ENCODE measurements around the gene SIRPA.

The SIRPA gene

DNA sequence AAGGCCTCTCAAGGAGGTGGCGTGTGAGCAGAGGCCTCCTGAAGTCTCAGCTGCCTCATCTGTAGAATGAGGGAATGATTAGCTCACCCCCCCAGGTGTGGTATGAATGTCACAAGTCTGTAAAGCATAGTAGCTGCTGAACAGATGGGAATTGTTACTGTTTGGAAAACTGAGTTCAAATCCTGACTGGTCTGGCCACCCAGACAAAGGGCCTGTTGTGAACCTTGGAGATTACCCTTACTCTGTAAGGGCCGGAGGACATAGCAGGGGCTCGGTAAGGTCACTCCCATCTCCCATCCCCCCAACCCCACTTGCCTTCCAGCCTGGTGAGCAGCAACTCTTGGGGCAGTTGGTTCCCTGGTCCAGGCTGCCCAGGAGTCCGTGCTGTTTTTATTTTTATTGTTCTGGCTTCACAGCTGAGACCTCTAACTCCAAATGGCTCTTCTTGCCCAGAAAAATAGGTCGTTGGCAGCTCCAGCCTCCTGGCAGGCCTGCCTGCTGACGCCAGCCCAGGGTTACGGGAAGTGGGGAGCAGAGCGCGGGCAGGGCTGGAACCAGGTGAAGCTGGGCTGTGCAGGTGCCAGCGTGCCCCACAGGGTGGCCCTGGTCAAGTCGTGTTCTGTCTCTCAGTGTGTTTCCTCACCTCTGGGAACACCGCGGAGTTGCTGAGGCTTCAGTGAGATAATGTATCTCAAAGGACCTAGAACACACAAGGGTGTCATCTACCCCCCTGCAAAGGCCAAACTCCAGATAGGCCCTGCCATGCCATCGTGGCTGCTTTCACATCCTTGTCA, 4.5 kb upstream of the SIRPA start:
- no peak for DNase-seq

DNA sequence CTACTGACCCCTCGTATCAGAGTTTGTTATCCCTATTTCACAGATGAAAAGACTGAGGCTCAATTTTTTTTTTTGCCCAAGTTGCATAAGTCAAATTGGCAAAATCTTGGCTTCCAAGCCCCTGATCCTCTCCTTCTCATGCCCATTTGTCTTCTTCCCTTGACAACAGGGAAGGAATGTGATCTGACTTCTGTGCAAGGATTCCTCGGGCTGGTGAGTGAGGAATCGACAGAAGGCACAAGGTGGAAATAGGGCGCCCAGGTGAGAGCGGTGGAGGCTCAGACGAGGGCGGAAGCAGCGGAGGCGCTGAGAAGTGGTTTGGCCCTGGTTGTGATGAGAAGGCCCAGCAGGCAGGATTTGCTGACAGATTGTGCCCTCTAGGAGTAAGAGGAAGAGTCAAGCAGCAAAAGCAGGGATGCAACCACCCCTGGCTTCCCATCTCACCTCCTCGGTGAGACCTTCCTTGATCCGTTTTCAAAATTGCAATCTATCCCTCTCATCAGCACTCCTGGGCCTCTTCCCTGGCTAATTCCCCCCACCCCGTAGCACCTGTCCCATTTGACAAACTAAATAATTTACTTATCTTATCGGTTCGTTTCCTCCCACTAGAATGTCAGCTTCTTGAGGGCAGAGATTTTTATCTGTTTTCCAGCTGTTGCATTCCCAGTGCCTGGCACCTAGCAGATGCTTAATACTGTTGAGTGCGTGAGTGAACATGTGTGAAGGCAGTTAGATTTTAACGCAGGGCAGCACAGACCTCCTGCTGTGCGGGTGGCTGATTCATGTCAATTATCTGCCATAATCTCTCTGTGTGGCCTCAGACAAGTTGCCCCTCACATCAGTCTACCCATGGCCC, 3.7 kb upstream of the SIRPA start:
- DNase-seq = no peak

DNA sequence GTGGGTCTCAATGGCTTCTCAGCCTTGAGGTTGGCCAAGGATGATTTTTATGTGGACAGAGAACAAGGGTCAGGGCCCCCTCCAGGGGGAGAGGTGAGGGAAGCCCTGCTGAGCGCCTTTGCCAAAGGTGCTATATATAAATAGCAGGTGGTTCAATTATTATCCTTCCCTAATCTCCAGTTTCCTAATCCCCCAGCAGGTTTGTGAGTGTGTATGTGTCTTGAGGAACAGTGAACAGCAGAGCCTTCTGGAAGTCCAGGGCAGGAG, 3.2 kb upstream of the SIRPA start:
- no peak for DNase-seq

GRCh38 chr20:1893721-1894470, 1.3 kb upstream of the SIRPA start:
- no peak for DNase-seq

GRCh38 chr20:1894471-1894950, 696 bp upstream of the SIRPA start:
- DNase-seq = no peak

- no peak for DNase-seq
Measured at GRCh38 chr20:1895674-1896483, 672 bp downstream of the SIRPA start.

GRCh38 chr20:1896484-1897258, 1.5 kb downstream of the SIRPA start:
- DNase-seq = no peak

- DNase-seq = no peak
Measured at GRCh38 chr20:1897541-1897940, 2.3 kb downstream of the SIRPA start.

GRCh38 chr20:1897965-1898464, 2.8 kb downstream of the SIRPA start:
- no peak for DNase-seq

GRCh38 chr20:1898482-1899240, 3.5 kb downstream of the SIRPA start:
- no peak for DNase-seq

GRCh38 chr20:1899241-1899525, 4.0 kb downstream of the SIRPA start:
- DNase-seq = no peak

- DNase-seq = no peak
Measured at GRCh38 chr20:1900321-1900801, 5.2 kb downstream of the SIRPA start.

- DNase-seq = no peak
Measured at GRCh38 chr20:1901704-1902103, 6.5 kb downstream of the SIRPA start.

- no peak for DNase-seq
Measured at GRCh38 chr20:1902188-1902587, 7.0 kb downstream of the SIRPA start.

DNA sequence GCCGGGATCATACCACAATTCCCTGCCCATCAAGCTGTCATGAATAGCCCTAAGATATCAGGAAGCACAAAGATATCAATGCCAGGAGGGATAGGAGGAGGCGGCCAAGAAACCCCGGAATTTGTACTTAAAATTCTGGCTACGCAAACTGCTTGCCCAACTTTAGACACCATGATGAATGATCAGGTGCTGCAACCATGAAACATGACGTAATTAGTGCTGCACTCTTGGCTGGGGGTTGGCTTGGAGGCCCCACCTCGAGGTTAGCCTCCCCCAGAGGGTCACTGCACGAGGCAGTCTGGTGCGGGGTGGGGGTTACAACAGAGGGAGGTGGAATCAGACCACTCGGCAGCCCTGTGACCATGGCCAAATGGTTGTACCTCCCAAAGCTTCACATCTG, 8.9 kb downstream of the SIRPA start:
- no peak for DNase-seq

DNA sequence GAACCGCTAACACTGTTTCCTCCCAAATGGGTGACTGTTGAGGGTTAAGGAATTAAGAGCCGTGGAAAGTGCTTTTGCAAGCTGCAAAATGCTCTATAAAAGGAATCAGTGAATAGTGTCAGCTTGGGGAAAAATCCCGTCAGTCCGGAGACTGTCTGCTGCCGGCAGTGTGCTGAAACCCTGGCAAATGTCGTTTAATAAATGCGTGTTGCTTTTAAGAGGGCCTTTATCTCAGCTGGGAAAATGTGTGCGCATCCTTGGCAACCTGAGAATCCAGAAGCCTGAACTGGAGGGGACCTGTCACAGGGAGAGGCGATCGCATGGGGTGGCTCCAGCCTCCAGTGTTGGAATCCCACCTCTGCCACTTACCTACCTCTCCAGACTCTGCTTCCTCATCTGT, 9.8 kb downstream of the SIRPA start:
- no peak for DNase-seq

- no peak for DNase-seq
Measured at GRCh38 chr20:1905693-1906092, 10.5 kb downstream of the SIRPA start.

GRCh38 chr20:1906361-1907051, 11.3 kb downstream of the SIRPA start:
- DNase-seq = no peak

DNA sequence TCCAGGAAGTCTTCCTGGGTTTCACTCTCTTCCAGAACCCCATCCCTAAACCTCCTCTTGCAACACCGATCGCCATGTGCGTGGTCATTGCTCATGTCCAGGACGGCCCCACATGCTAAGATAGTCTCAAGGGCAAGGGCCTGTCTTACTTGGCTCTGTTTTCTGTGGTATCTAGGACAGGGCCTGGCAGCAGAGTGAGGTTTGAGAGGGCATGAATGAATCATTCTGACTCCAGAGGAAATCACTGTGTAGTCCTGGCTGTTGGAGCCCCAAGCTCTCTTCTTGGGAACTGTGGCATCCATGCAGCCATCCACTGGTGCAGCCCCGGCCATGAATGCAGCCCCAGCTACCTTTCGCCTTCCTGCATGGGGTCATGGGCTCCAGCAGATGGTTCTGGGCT, 12.4 kb downstream of the SIRPA start:
- no peak for DNase-seq

DNA sequence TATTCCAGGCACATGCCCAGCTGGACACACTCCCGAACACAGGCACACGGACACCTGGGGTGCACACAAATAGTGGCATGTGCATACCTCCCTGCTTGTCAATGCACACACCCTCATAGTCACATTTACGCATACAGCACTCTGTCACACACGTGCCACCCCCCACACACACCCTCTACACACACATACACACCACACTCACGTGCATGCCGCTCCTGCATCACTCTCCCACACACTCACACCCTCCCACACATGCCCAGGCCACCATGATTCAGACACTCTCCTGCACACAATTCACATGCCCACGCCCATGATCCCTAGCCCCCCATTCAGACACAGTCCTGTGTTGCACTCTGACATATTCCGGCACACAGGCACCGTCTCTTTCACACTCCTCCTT, 13.0 kb downstream of the SIRPA start:
- DNase-seq = no peak
